ENCODE data around the gene STT3B.

Gene STT3B

GRCh38 chr3:31572236-31573004 lies 39.7 kb downstream of the STT3B start:
- TF ChIP-seq CTCF (IDR thresholded peaks at IDR 0.05; ENCODE audit: low read depth, low read length, missing control alignments): no peak
- no peak overlapping the region for H3K4me3 ChIP-seq (ENCODE audit: low read depth, low read length)
- DNase-seq (ENCODE audit: low read depth): no peak

- no peak for DNase-seq (ENCODE audit: low read depth)
- no peak overlapping the region for H3K4me3 ChIP-seq (ENCODE audit: low read depth, low read length)
- no peak for TF ChIP-seq CTCF (IDR thresholded peaks at IDR 0.05; ENCODE audit: low read depth, low read length, missing control alignments)
Measured at GRCh38 chr3:31573036-31573779, 40.5 kb downstream of the STT3B start.

GRCh38 chr3:31575448-31575847 lies 42.7 kb downstream of the STT3B start:
- no peak for DNase-seq (ENCODE audit: low read depth)
- no peak overlapping the region for H3K4me3 ChIP-seq (ENCODE audit: low read depth, low read length)
- no peak for TF ChIP-seq CTCF (IDR thresholded peaks at IDR 0.05; ENCODE audit: low read depth, low read length, missing control alignments)

GRCh38 chr3:31576521-31576920 lies 43.8 kb downstream of the STT3B start:
- TF ChIP-seq CTCF (IDR thresholded peaks at IDR 0.05; ENCODE audit: low read depth, low read length, missing control alignments): no peak
- H3K4me3 ChIP-seq (ENCODE audit: low read depth, low read length): no peak overlapping the region
- no peak for DNase-seq (ENCODE audit: low read depth)

- no peak for TF ChIP-seq CTCF (IDR thresholded peaks at IDR 0.05; ENCODE audit: low read depth, low read length, missing control alignments)
- H3K4me3 ChIP-seq (ENCODE audit: low read depth, low read length): no peak overlapping the region
- DNase-seq (ENCODE audit: low read depth): no peak
Measured at GRCh38 chr3:31577232-31577631, 44.5 kb downstream of the STT3B start.

- no peak for TF ChIP-seq CTCF (IDR thresholded peaks at IDR 0.05; ENCODE audit: low read depth, low read length, missing control alignments)
Measured at GRCh38 chr3:31579828-31580227, 47.1 kb downstream of the STT3B start.

More at GRCh38 chr3:31579828-31580227, 47.1 kb downstream of the STT3B start:
- no peak for DNase-seq (ENCODE audit: low read depth)
- no peak overlapping the region for H3K4me3 ChIP-seq (ENCODE audit: low read depth, low read length)

Measured in GM12864 (cell line).